GM08714 (cell line): ENCODE measurements around the gene DNAL1.

Experiments used
- H3K4me3 ChIP-seq: fragments of 200-500 bp; sonication (Bioruptor generic); 2 replicates; pipeline ENCODE4 v1.5.1; 2014; ENCODE audit warnings: mild to moderate bottlenecking, low read length, inconsistent platforms
- ZNF274 ChIP-seq: IDR thresholded peaks from 2 replicates; pipeline ENCODE4 v1.6.1; 2012; ENCODE audit warnings: mild to moderate bottlenecking, low read depth, low read length

Gene DNAL1

DNA sequence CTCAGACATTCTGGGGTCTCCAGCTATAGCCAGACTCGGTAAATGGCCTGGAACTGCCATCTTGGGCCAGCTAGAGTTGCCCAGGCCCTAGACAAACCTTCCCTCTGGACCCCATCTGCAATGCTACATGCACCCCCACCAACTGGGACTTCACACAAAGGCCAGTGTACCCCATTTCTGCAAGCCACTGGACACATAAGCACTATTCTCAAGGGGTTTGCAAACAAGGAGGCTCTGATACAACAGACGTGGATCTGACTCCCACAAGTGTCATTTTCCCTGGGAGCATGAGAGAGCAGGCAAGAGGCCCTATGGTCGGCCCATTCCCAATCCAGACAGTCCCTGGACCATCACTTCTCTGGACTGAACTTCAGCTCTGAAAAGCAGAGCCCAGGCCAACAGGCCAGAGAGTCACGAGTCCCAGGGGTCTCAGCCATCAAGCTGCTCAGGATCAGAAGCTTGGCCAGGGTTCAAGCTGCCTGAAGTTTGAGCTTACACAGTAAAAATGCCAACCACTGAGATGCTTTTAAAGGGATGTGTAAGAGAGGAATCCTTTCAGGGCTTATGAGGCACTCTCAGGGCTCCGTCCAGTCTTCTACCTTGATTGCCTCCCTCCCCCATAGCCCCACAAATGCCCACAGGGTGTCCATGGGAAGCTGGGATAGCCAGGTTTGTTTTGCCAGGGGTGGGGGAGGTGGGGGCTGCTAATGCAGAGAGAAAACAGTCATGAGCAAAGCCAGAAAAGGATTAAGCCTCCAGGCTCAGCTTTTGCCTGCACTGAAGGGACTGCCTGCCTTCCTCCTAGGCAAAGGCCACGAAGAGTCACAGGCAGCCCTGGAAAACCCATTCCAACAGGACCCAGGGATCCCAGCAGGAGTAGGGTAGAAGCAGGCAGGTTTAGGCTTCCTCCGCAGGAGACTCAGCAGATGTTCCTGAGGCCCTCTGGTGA, 101.1 kb downstream of the DNAL1 start:
- TF ChIP-seq ZNF274, result no peak
- H3K4me3 ChIP-seq, result no peak overlapping the region

DNA sequence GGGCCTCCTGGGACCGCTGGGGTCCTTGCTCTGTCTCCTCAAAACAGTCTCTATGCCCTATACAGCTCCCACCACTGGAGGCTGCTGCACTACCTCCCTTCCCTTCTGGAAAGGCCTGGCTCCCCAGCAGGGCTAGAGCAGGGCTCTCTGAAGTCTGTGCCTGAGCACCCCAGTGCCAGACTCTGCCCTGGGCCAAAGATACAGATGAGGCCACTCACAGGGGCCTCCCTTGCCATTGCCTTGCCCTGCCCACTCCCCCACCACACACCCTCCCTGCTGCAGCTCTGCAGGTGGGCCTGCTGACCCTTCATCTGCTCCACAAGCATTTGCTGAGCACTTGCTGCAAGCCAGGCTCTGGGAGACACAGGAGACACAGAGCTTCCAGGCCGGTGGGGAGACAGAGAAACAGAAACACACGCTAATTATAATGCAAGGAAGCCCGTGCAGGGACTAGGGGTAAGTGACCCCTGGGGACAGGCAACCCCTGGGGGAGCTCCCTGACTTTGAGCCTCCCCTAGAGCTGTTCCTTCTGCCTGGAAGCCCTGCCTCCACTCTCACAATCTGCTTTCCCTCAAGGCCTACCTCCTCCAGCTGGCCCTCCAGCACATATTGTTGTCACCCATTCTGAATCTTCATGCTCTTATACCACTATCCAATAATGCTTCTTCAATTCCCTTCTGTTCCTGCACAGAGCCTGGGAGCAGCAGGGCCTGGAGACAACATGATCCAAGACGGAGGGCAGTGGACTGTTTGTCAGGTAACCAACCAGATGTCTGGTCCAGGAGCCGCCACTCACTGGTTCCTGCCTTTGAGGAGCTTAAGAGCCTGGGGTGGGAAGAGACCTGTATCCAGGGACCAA, 102.0 kb downstream of the DNAL1 start:
- H3K4me3 ChIP-seq, result no peak overlapping the region
- TF ChIP-seq ZNF274, result no peak

DNA sequence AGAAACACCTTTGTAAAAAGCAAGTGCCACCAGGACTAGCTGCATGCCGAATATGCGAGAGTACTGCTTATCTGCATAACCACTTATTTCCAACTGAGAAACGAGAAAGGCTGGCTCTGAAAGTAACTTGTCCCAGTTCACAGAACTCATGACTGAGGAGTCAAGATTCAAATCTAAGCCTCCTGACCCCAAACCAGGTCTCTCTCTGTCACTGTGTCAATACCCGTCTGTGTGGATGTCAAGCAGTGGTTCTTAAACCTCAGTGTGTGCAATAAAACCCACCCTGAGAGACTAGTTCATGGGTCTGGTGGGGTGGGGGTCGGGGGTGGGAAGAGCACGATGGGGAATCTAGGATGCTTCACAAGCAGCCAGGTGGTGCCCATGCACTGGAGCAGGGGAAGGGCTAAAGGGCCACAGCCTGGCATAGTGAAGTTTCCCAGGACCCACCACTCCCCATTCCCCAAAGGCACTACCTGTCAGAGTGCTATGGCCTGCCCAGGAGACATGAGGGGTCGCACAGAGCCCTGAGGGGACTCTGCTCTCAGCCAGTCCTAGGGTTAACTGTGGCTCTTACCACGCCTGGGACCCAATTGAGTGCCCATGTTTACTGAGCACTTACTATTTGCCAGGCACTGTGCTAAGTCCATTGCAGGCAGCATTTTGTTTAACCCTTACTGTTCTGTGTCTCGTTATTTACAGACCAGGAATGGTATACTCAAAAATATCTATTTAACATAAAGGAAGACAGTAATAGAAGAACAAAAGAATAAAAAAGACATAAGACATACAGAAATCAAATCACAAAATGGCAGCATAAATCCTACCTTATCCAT, 102.8 kb downstream of the DNAL1 start:
- TF ChIP-seq ZNF274, result no peak
- no peak overlapping the region for H3K4me3 ChIP-seq

DNA sequence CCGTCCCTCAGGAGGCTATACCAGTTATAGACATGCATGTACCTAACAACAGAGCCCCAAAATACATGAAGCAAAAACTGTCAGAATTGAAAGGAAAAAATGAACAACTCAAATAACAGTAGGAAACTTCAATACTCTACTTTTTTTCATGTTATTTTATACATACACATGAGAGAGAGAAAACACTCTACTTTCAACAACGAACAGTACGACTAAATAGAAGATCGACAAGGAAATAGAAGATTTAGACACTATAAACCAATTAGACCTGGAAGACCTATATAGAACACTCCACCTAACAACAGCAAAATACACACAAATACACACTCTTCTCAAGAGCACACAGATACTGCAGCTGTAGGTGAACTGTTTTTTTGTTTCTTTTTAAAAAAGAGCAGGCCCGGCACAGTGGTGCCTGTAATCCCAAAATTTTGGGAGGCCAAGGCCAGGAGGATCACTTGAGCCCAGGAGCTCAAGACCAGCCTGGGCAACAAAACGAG, 104.1 kb downstream of the DNAL1 start:
- no peak overlapping the region for H3K4me3 ChIP-seq
- TF ChIP-seq ZNF274, result no peak

DNA sequence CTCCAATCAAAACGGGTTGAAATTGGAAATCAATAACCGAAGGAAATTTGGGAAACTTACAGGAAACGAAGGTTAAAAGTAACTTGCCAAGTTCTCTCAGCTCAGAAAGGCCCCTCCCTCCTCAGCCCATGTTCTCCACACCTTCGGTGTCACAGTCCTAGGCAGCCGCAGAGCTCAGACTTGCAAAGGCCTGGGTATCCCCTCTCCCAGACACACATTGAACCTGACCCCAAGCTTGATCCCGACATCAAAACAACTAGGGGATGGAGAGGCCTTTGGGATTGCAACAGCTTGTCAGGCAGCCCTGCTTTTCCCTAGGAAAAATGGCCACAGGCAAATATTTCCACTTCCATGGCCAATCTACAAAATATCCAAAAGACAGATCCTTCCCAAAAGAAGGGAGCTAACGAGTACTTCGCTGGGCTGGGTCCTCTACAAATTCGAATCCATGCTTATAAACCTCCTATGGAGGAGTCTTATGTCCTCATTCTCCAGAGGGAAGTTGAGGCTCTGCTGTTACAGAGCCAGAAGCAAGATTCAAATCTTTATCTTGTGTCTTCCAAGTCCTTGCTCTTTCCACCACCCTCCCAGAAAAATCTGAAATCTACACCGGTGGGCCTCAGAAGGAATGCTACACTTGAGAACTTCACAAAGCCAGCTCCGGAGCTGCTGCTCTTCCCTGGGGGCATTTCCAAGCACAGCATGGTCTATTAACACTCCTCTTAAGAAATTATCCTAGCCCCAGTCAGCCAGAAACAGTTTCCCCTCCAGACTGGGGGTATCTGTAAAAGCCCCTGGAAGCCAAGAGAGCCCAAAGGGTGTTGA, 105.1 kb downstream of the DNAL1 start:
- TF ChIP-seq ZNF274, result no peak
- no peak overlapping the region for H3K4me3 ChIP-seq

DNA sequence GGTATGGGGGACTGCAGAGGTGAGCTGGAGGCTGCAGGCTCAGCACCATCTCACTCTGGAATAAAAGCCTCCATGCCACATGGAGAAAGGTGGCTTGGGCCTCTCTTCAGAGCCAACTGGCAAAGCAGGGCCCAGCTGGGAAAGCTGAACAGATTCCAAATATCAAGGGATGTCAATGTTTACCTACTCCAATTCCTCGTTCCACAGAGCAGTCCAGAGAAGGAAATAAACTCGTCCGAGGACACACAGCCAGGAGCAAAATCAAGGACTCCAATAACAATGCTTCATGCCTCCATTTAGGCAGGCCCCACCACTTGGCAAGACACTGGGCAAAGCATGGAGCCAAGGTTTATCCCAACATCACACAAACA, 105.7 kb downstream of the DNAL1 start:
- no peak overlapping the region for H3K4me3 ChIP-seq
- no peak for TF ChIP-seq ZNF274

DNA sequence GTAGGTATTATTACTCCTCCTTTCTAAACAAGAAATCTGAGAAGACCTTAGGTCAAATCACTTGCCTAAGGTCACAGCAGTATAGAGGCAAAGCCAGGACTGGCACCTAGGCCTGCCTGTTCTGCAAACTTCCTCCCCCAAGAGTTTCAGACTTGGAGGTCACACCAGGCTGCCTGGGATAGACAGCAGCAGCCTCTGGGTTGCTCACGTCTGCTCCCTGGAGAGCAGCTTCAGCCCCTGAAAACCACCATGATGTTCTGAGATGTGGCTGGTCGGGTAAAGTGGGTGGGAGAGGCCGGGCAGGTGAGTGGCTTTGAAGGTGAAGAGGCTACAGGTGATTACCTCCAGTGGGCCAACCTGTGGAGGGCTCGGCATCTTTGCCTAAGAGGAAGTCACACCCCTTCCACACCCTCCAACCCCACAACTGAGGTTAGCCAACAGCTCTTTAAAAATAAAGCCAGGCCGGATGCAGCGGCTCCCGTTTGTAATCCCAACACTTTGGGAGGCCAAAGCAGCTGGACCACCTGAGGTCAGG, 106.4 kb downstream of the DNAL1 start:
- H3K4me3 ChIP-seq, result no peak overlapping the region
- TF ChIP-seq ZNF274, result no peak

DNA sequence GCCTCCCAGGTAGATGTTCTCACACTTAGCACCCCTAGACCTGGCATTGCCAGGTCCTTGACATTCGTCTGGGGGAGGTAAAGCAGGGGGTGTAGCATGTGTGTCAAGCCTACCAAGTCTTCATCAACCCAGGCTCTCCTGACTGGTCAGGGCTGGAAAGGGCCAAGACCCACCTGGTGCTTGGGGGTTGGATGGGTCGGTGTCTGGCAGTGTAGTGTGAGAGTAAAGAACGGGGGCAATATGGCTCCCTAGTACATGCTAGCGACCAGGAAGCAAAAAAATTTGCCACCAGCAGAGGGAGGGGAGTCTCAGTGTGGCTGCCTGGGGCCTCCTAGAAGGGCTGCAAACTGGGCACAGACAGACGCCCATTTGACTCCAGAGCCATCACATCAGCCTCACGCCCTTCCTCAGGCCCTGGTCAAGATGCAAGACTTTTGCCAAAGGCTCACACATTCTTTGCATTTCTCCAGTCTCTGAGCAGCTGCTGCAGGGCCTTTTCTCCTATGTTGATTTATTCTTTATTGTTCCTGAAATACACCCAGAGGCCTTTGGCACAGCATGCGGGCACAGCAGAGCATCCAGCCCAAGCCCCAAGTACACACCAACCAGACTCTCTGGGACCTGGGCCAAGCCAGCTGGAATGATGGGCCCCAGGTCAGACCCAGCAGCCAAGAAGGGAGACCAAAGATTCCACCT, 107.7 kb downstream of the DNAL1 start:
- H3K4me3 ChIP-seq, result peak overlapping the region; percentile 83; the same call in 1 of the 2 replicates
- TF ChIP-seq ZNF274, result no peak
